Smooth muscle cell (in vitro differentiated cells): ENCODE measurements around the gene HLA-DPA1. TPM values are rescaled to one million over a fixed set of nuclear protein-coding genes. Genes with fewer than 3 reads are reported as not detected.

Source experiments
- DNase-seq: peaks from one replicate; lab custom pipeline; 2025; ENCODE audit not compliant: unreplicated experiment; lab: John Stamatoyannopoulos, UW
- H2AFZ ChIP-seq: fragments of 200-600 bp; sonication (generic); 2 replicates; pipeline ENCODE4 v1.6.0; 2016; ENCODE audit warnings: antibody characterized with exemption, low read depth, mild to moderate bottlenecking
- H3F3A ChIP-seq: fragments of 200-600 bp; sonication (generic); 2 replicates; pipeline ENCODE4 v1.6.0; 2017; ENCODE audit warnings: antibody characterized with exemption, low read depth
- H3K27ac ChIP-seq: fragments of 200-600 bp; sonication (generic); 2 replicates; pipeline ENCODE4 v1.5.1; 2016; ENCODE audit warnings: low read depth, mild to moderate bottlenecking
- H3K27me3 ChIP-seq: fragments of 200-600 bp; sonication (generic); 2 replicates; pipeline ENCODE4 v1.6.1; 2016; ENCODE audit warnings: low read depth, mild to moderate bottlenecking
- H3K36me3 ChIP-seq: fragments of 200-600 bp; sonication (generic); 2 replicates; pipeline ENCODE4 v1.5.1; 2016; ENCODE audit warnings: low read depth
- H3K4me1 ChIP-seq: fragments of 200-600 bp; sonication (generic); 2 replicates; pipeline ENCODE4 v1.5.1; 2016; ENCODE audit warnings: low read depth
- H3K4me2 ChIP-seq: fragments of 200-600 bp; sonication (generic); 2 replicates; pipeline ENCODE4 v1.6.0; 2016; ENCODE audit warnings: mild to moderate bottlenecking
- H3K4me3 ChIP-seq: fragments of 200-600 bp; sonication (generic); 2 replicates; pipeline ENCODE4 v1.5.1; 2016; ENCODE audit warnings: mild to moderate bottlenecking
- H3K79me2 ChIP-seq: fragments of 200-600 bp; sonication (generic); 2 replicates; pipeline ENCODE4 v1.6.0; 2016; ENCODE audit warnings: low read depth, mild to moderate bottlenecking
- H3K9ac ChIP-seq: fragments of 200-600 bp; sonication (generic); 2 replicates; pipeline ENCODE4 v1.6.0; 2016; ENCODE audit warnings: low read depth
- H3K9me3 ChIP-seq: fragments of 200-600 bp; sonication (generic); replicated peaks from 2 replicates; pipeline ENCODE4 v1.5.1; 2016; ENCODE audit warnings: low read depth
- H4K20me1 ChIP-seq: fragments of 200-600 bp; sonication (generic); 2 replicates; pipeline ENCODE4 v1.6.0; 2016; ENCODE audit warnings: low read depth
- WGBS: methylation state at CpG from one replicate; pipeline ENCODE4 v1.1.7; 2016; ENCODE audit warnings: low lambda C conversion rate; 5-methylcytosine and 5-hydroxymethylcytosine counted together
- polyA plus RNA-seq: library from polyadenylated mRNA; unstranded; fragments of >200 nt; fragmentation: Nextera tagmentation; extraction: Ambion mirVana; gene quantifications from 2 replicates; pipeline ENCODE4 v1.2.1, GENCODE V29; 2016
- total RNA-seq: library from RNA; depleted of rRNA; stranded (reverse); fragments of >200 nt; gene quantifications from 2 replicates; pipeline ENCODE4 v1.2.3, GENCODE V29; 2014
- TF ChIP-seq, protein P1 (sequence below): fragments of 200-600 bp; sonication (generic); IDR thresholded peaks from 2 replicates; pipeline ENCODE4 v1.5.1; 2017; ENCODE audit warnings: borderline replicate concordance, mild to moderate bottlenecking, antibody characterized with exemption; ENCODE audit not compliant: insufficient read depth, poor library complexity, severe bottlenecking

Gene HLA-DPA1
- total and polyA plus RNA-seq, 2 experiments from 2014 or later = 1.1 to 1.3 TPM

DNA sequence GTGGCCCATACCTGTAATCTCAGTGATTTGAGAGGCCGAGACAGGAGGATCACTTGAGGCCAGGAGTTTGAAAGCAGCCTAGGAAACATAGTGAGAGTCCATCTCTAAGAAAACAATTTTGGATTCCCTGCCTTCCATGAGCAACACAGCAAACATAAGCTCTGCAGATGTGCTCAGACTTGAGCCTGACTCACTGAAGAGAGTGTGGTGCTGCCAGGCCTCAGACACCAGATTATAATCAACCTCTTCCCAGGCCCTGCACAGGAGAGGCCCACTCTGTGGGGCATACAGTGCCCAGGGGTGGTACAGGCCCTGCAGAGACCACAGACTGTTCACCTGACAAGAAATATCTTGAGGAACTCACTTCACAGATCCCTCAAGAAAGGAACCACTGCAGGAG lies 22.2 kb upstream of the HLA-DPA1 start:
- TF ChIP-seq, protein P1, sequence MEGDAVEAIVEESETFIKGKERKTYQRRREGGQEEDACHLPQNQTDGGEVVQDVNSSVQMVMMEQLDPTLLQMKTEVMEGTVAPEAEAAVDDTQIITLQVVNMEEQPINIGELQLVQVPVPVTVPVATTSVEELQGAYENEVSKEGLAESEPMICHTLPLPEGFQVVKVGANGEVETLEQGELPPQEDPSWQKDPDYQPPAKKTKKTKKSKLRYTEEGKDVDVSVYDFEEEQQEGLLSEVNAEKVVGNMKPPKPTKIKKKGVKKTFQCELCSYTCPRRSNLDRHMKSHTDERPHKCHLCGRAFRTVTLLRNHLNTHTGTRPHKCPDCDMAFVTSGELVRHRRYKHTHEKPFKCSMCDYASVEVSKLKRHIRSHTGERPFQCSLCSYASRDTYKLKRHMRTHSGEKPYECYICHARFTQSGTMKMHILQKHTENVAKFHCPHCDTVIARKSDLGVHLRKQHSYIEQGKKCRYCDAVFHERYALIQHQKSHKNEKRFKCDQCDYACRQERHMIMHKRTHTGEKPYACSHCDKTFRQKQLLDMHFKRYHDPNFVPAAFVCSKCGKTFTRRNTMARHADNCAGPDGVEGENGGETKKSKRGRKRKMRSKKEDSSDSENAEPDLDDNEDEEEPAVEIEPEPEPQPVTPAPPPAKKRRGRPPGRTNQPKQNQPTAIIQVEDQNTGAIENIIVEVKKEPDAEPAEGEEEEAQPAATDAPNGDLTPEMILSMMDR = no peak
- Histone ChIP-seq H2AFZ (no peak overlapping the region), H3K27ac (no peak overlapping the region), H3F3A (no peaks in the 10 kb centered on the region), H3K4me3 (no peak overlapping the region), H3K9ac (no peak overlapping the region), H3K4me2 (no peak overlapping the region), H3K36me3 (no peaks in the 10 kb centered on the region), H3K4me1 (no peaks in the 10 kb centered on the region), H3K9me3 (no peaks in the 10 kb centered on the region), H3K27me3 (peaks cover 4% of the 10 kb centered on the region), H4K20me1 (no peaks in the 10 kb centered on the region), H3K79me2 (no peaks in the 10 kb centered on the region)
- 83% methylated on average over 1 of the region's 1 CpG for WGBS
- no peak for DNase-seq

DNA sequence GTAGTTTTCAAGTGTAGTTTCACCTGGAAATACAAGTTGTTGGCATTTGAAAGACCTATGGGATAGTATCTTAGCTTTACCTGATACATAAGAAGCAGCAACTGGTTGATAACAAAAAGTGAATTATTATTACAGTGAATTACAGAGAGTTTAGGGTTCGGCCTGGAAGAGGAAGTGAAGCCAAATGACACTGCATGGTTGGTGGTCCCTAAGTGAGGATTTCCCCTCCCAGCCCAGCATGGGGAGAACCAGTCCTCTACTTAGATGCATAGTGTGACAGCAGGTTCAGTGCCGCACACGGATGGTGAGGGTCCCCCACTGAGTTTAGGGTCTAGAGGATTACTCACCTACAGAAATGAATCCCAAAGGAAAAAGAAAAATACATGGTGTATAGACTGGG lies 20.4 kb upstream of the HLA-DPA1 start:
- Histone ChIP-seq H3K4me1 (no peaks in the 10 kb centered on the region), H3K4me3 (no peak overlapping the region), H3K79me2 (no peaks in the 10 kb centered on the region), H3K27ac (no peak overlapping the region), H3K9me3 (no peaks in the 10 kb centered on the region), H3K36me3 (no peaks in the 10 kb centered on the region), H2AFZ (no peak overlapping the region), H3K9ac (no peak overlapping the region), H3K4me2 (no peak overlapping the region), H4K20me1 (no peaks in the 10 kb centered on the region), H3K27me3 (peaks cover 4% of the 10 kb centered on the region), H3F3A (no peaks in the 10 kb centered on the region)
- no peak for DNase-seq
- TF ChIP-seq, protein P1 = no peak
- 85% methylated on average over 3 of the region's 3 CpGs for whole genome bisulfite sequencing

GRCh38 chr6:33092385-33092784 lies 18.9 kb upstream of the HLA-DPA1 start:
- peaks cover 4% of the 10 kb centered on the region for H3K27me3 ChIP-seq
- TF ChIP-seq, protein P1 = no peak
- no peaks in the 10 kb centered on the region for H3K36me3 ChIP-seq
- no peaks in the 10 kb centered on the region for H3F3A ChIP-seq
- no peak overlapping the region for H2AFZ ChIP-seq
- H3K4me2 ChIP-seq = no peak overlapping the region
- H3K9ac ChIP-seq = no peak overlapping the region
- WGBS = 95% methylated on average over 3 of the region's 3 CpGs
- no peak for DNase-seq
- no peaks in the 10 kb centered on the region for H3K79me2 ChIP-seq
- H3K9me3 ChIP-seq = no peaks in the 10 kb centered on the region
- no peaks in the 10 kb centered on the region for H3K4me1 ChIP-seq
- H3K4me3 ChIP-seq = no peak overlapping the region
- no peaks in the 10 kb centered on the region for H4K20me1 ChIP-seq
- H3K27ac ChIP-seq = no peak overlapping the region

- Histone ChIP-seq H2AFZ (no peak overlapping the region), H3K9ac (no peak overlapping the region), H3K4me2 (no peak overlapping the region), H3K9me3 (no peaks in the 10 kb centered on the region), H3K27ac (no peak overlapping the region), H3F3A (no peaks in the 10 kb centered on the region), H3K4me3 (no peak overlapping the region), H3K36me3 (no peaks in the 10 kb centered on the region), H3K79me2 (no peaks in the 10 kb centered on the region), H3K4me1 (no peaks in the 10 kb centered on the region), H3K27me3 (peaks cover 4% of the 10 kb centered on the region), H4K20me1 (no peaks in the 10 kb centered on the region)
- no peak for DNase-seq
- TF ChIP-seq, protein P1 = peak; percentile 27
- WGBS = 52% methylated on average over 9 of the region's 9 CpGs
Measured at GRCh38 chr6:33091957-33092356, 18.5 kb upstream of the HLA-DPA1 start.
